SK-N-SH treated with all-trans-retinoic acid at 6 μM for 48 hours (cell line): ENCODE results near the gene LYVE1.

Experiments
- ATAC-seq: fragments of 200-7000 bp; cut with Tn5 transposase; 3 replicates; pipeline ENCODE4 v1.9.1; 2020; ENCODE audit warnings: mild to moderate bottlenecking, moderate library complexity
- BACH2 ChIP-seq: fragments of 250-450 bp; sonication (Bioruptor Pico); IDR thresholded peaks from 2 replicates; pipeline ENCODE4 v1.9.0; 2021; ENCODE audit warnings: mild to moderate bottlenecking, borderline replicate concordance
- CREB5 ChIP-seq: fragments of 250-450 bp; sonication (Bioruptor Pico); IDR thresholded peaks from 2 replicates; pipeline ENCODE4 v1.5.1; 2020; ENCODE audit warnings: low read depth, mild to moderate bottlenecking, moderate library complexity
- CSDC2 ChIP-seq: fragments of 250-450 bp; sonication (Bioruptor Pico); IDR thresholded peaks from 2 replicates; pipeline ENCODE4 v1.5.0; 2020; ENCODE audit warnings: mild to moderate bottlenecking, moderate library complexity
- CSRNP3 ChIP-seq: fragments of 250-450 bp; sonication (Bioruptor Pico); IDR thresholded peaks from 2 replicates; pipeline ENCODE4 v1.5.1; 2021; ENCODE audit warnings: mild to moderate bottlenecking, moderate library complexity
- GLIS3 ChIP-seq: fragments of 250-450 bp; sonication (Bioruptor Pico); IDR thresholded peaks from 2 replicates; pipeline ENCODE4 v1.5.0; 2020; ENCODE audit warnings: mild to moderate bottlenecking, moderate library complexity
- ISL1 ChIP-seq: fragments of 250-450 bp; sonication (Bioruptor Pico); IDR thresholded peaks from 2 replicates; pipeline ENCODE4 v2.1.2; 2022; ENCODE audit warnings: mild to moderate bottlenecking, moderate library complexity
- OSR1 ChIP-seq: fragments of 250-450 bp; sonication (Bioruptor Pico); IDR thresholded peaks from 2 replicates; pipeline ENCODE4 v1.8.0; 2022; ENCODE audit warnings: moderate library complexity, mild to moderate bottlenecking, inconsistent platforms
- PATZ1 ChIP-seq: fragments of 250-450 bp; sonication (Bioruptor Pico); IDR thresholded peaks from 2 replicates; pipeline ENCODE4 v1.8.0; 2020; ENCODE audit warnings: mild to moderate bottlenecking, moderate library complexity, borderline replicate concordance
- POU6F1 ChIP-seq: fragments of 250-450 bp; sonication (Bioruptor Pico); IDR thresholded peaks from 2 replicates; pipeline ENCODE4 v1.8.0; 2021; ENCODE audit warnings: low read depth, mild to moderate bottlenecking, moderate library complexity, borderline replicate concordance
- PPARA ChIP-seq: fragments of 250-450 bp; sonication (Bioruptor Pico); IDR thresholded peaks from 2 replicates; pipeline ENCODE4 v1.5.0; 2020; ENCODE audit warnings: mild to moderate bottlenecking, borderline replicate concordance
- RARB ChIP-seq: fragments of 250-450 bp; sonication (Bioruptor Pico); IDR thresholded peaks from 2 replicates; pipeline ENCODE4 v1.8.0; 2021; ENCODE audit warnings: mild to moderate bottlenecking, moderate library complexity
- SNAI2 ChIP-seq: fragments of 250-450 bp; sonication (Bioruptor Pico); IDR thresholded peaks from 2 replicates; pipeline ENCODE4 v1.5.0; 2020; ENCODE audit warnings: mild to moderate bottlenecking, moderate library complexity
- TCF4 ChIP-seq: fragments of 250-450 bp; sonication (Bioruptor Pico); IDR thresholded peaks from 2 replicates; pipeline ENCODE4 v1.8.0; 2021; ENCODE audit warnings: mild to moderate bottlenecking, moderate library complexity, borderline replicate concordance
- TOX ChIP-seq: fragments of 250-450 bp; sonication (Bioruptor Pico); IDR thresholded peaks from 2 replicates; pipeline ENCODE4 v1.8.0; 2021; ENCODE audit warnings: mild to moderate bottlenecking, moderate library complexity, borderline replicate concordance
- TSHZ2 ChIP-seq: fragments of 250-450 bp; sonication (Bioruptor Pico); IDR thresholded peaks from 2 replicates; pipeline ENCODE4 v1.5.0; 2020; ENCODE audit warnings: mild to moderate bottlenecking, moderate library complexity
- ZC3H10 ChIP-seq: fragments of 250-450 bp; sonication (Bioruptor Pico); IDR thresholded peaks from 2 replicates; pipeline ENCODE4 v1.5.1; 2021; ENCODE audit warnings: mild to moderate bottlenecking, moderate library complexity
- ZFP3 ChIP-seq: fragments of 250-450 bp; sonication (Bioruptor Pico); IDR thresholded peaks from 2 replicates; pipeline ENCODE4 v1.5.0; 2020; ENCODE audit warnings: mild to moderate bottlenecking, moderate library complexity
- ZNF565 ChIP-seq: fragments of 450-650 bp; formaldehyde crosslinking; conservative IDR thresholded peaks from 2 replicates; pipeline ENCODE4 v1.5.0; 2020; ENCODE audit warnings: low read depth, mild to moderate bottlenecking, moderate library complexity
- ZNF70 ChIP-seq: fragments of 450-650 bp; formaldehyde crosslinking; IDR thresholded peaks from 2 replicates; pipeline ENCODE4 v1.5.0; 2020; ENCODE audit warnings: mild to moderate bottlenecking, moderate library complexity
- ZNF8 ChIP-seq: fragments of 450-650 bp; formaldehyde crosslinking; IDR thresholded peaks from 2 replicates; pipeline ENCODE4 v1.5.0; 2020; ENCODE audit warnings: mild to moderate bottlenecking, moderate library complexity

The LYVE1 gene

GRCh38 chr11:10600570-10601248 is 32.2 kb upstream of the LYVE1 start (continued):
- no peak for TF ChIP-seq PATZ1
- no peak for TF ChIP-seq TOX (CRISPR knock-in tag)
- no peak for TF ChIP-seq CSDC2 (CRISPR knock-in tag)

- ATAC-seq = no peak
- TF ChIP-seq GLIS3 (CRISPR knock-in tag) (no peak), ZNF70 (CRISPR knock-in tag) (no peak), RARB (CRISPR knock-in tag) (no peak), CSDC2 (CRISPR knock-in tag) (no peak), BACH2 (CRISPR knock-in tag) (no peak), ISL1 (no peak), ZFP3 (CRISPR knock-in tag) (no peak), SNAI2 (no peak), CSRNP3 (CRISPR knock-in tag) (no peak), CREB5 (no peak), OSR1 (CRISPR knock-in tag) (no peak), PPARA (CRISPR knock-in tag) (no peak), TSHZ2 (CRISPR knock-in tag) (no peak), ZC3H10 (CRISPR knock-in tag) (no peak), TOX (CRISPR knock-in tag) (no peak)
- TF ChIP-seq, all 23 proteins: peak for 0
Observed at GRCh38 chr11:10599388-10600175, 31.1 kb upstream of the LYVE1 start.

GRCh38 chr11:10598816-10599215 is 30.4 kb upstream of the LYVE1 start:
- no peak for ATAC-seq
- TF ChIP-seq TOX (CRISPR knock-in tag) (no peak), ZNF565 (CRISPR knock-in tag) (no peak), PATZ1 (no peak), CREB5 (no peak), SNAI2 (no peak), TCF4 (CRISPR knock-in tag) (no peak), RARB (CRISPR knock-in tag) (no peak), ISL1 (no peak), ZNF8 (no peak), PPARA (CRISPR knock-in tag) (no peak), BACH2 (CRISPR knock-in tag) (no peak), POU6F1 (CRISPR knock-in tag) (no peak), TSHZ2 (CRISPR knock-in tag) (no peak)
